C4-2B (cell line): ENCODE measurements around the gene NF1.
"Not testable (repeated sequence)": the region's sequence is repeated elsewhere in the genome, so short reads cannot be mapped to it uniquely, and the experiment has no call there.

Source experiments
- ZFX ChIP-seq: fragments of 450-650 bp; IDR thresholded peaks from 2 replicates; pipeline ENCODE4 v1.6.1; 2017
- TF ChIP-seq, protein P1 (sequence below): fragments of 450-650 bp; conservative IDR thresholded peaks from 2 replicates; pipeline ENCODE4 v1.5.1; 2017; ENCODE audit warnings: mild to moderate bottlenecking

GRCh38 chr17:31156864-31157263 is 62.1 kb downstream of the NF1 start:
- TF ChIP-seq, protein P1, sequence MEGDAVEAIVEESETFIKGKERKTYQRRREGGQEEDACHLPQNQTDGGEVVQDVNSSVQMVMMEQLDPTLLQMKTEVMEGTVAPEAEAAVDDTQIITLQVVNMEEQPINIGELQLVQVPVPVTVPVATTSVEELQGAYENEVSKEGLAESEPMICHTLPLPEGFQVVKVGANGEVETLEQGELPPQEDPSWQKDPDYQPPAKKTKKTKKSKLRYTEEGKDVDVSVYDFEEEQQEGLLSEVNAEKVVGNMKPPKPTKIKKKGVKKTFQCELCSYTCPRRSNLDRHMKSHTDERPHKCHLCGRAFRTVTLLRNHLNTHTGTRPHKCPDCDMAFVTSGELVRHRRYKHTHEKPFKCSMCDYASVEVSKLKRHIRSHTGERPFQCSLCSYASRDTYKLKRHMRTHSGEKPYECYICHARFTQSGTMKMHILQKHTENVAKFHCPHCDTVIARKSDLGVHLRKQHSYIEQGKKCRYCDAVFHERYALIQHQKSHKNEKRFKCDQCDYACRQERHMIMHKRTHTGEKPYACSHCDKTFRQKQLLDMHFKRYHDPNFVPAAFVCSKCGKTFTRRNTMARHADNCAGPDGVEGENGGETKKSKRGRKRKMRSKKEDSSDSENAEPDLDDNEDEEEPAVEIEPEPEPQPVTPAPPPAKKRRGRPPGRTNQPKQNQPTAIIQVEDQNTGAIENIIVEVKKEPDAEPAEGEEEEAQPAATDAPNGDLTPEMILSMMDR = not testable (repeated sequence)
- not testable (repeated sequence) for TF ChIP-seq ZFX
